ENCODE measurements around the gene SIX3.

DNA sequence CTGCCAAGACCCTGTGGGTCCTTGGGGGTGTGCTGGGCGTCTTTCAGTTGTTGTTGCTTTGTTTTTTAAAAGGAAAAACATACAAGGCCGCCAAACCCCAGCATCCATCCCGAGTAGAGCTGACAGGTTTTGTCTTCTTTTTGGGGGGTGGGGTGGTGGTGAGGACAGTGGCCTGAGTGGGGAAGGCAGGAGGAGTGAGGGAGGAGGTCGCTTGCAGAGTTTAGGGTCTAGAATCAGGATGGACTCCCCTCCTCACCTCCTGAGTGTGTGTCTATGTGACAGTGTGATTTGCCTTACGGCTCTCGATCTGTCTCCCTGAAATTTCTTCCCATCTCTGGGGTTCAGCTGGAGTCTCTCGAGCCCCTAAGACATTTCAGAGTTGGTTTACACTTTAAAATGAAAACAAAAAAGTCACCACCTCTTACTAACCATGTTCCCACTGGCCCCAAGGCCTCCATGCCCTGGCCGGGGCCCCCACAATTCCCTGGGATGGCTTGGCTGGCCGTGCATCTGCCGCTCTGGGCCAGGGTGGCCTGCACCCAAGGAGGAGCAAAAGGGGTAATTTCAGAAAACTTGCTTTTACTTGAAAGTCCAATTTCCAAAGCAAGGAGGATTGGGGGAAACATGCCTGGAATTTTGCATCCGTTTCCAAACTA is 5.0 kb downstream of the SIX3 start:
- TF ChIP-seq YY1 (IDR thresholded peaks at IDR 0.05; ENCODE audit: insufficient read depth, insufficient read length): no peak
- no peak for TF ChIP-seq SUZ12 (IDR thresholded peaks at IDR 0.05; ENCODE audit: extremely low read depth, insufficient read depth, insufficient read length)
- no peak for TF ChIP-seq ZNF274 (IDR thresholded peaks at IDR 0.05; ENCODE audit: low read depth, low read length)

All from NT2/D1 (cell line).